ENCODE results near the gene TBX10.

DNA sequence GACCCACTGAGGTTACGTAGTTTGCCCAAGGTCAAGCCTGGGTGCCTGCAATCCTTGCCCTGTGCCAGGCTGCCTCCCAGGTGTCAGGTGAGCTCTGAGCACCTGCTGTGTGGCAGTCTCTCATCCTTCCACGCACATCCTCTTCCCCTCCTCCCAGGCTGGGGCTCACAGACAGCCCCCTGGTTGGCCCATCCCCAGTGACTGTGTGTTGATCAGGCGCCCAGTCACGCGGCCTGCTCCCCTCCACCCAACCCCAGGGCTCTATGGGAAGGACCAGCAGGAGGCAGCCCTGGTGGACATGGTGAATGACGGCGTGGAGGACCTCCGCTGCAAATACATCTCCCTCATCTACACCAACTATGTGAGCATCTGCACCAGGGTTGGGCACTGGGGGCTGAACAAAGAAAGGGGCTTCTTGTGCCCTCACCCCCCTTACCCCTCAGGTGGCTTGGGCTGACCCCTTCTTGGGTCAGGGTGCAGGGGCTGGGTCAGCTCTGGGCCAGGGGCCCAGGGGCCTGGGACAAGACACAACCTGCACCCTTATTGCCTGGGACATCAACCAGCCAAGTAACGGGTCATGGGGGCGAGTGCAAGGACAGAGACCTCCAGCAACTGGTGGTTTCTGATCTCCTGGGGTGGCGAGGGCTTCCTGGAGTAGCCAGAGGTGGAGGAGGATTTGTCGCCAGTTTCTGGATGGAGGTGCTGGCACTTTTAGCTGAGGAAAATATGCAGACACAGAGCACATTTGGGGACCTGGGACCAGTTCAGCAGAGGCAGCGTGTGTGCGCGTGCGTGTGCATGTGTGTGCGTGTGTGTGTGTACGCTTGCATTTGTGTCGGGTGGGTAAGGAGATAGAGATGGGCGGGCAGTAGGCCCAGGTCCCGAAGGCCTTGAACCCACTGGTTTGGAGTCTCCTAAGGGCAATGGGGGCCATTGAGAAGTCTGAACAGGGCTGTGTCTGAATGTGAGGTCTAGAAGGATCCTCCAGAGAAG lies 54.4 kb downstream of the TBX10 start:
- TF ChIP-seq, protein P1, sequence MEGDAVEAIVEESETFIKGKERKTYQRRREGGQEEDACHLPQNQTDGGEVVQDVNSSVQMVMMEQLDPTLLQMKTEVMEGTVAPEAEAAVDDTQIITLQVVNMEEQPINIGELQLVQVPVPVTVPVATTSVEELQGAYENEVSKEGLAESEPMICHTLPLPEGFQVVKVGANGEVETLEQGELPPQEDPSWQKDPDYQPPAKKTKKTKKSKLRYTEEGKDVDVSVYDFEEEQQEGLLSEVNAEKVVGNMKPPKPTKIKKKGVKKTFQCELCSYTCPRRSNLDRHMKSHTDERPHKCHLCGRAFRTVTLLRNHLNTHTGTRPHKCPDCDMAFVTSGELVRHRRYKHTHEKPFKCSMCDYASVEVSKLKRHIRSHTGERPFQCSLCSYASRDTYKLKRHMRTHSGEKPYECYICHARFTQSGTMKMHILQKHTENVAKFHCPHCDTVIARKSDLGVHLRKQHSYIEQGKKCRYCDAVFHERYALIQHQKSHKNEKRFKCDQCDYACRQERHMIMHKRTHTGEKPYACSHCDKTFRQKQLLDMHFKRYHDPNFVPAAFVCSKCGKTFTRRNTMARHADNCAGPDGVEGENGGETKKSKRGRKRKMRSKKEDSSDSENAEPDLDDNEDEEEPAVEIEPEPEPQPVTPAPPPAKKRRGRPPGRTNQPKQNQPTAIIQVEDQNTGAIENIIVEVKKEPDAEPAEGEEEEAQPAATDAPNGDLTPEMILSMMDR (IDR thresholded peaks at IDR 0.05), result no peak
- TF ChIP-seq POLR2A (IDR thresholded peaks at IDR 0.05), result no peak
